ENCODE data around the gene NR6A1.
A peak's percentile ranks its signal among the peaks of the same experiment; 100 is the strongest.
"Not testable (repeated sequence)": the region's sequence is repeated elsewhere in the genome, so short reads cannot be mapped to it uniquely, and the experiment has no call there.

NR6A1 gene

DNA sequence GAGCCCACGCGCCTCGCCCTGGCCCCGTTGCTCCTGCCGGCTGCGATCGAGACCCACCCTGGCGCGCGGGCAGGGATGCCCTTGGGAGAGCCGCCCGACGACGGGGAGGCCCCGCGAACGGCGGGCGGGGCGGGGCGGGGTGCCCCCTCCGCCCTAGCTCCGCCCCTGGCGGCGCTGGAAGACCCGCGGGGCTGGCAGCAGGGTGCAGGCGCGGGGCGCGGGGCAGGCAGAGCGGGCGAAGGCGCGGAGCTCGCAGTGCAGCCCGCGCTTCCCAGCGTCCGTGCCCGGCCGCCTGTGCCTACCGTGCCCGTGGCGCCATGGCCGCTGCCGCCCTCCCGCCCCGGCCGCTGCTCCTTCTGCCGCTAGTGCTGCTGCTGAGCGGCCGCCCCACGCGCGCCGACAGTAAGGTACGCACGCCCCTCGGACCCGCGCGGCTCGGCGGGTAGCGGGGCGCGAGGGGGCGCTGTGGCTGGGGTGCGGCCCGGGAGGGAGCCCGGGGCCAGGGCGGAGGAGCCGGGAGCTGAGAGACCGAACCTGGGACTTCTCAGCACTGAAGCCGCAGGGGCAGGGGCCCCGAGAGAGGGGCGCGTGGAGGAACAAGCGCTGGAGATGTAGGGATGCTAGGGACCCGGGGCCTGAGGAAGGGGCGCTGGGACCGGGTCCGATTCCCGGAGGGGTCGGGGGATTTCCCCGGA is 6.0 kb upstream of the NR6A1 start, which contains the start of gene OLFML2A:
TSS of gene OLFML2A (plus strand) at position 180 of the 695 bp plus-strand sequence. CDS start at position 318, 138 bp downstream.
- DNase-seq (ENCODE audit: low read depth) = no peak

DNA sequence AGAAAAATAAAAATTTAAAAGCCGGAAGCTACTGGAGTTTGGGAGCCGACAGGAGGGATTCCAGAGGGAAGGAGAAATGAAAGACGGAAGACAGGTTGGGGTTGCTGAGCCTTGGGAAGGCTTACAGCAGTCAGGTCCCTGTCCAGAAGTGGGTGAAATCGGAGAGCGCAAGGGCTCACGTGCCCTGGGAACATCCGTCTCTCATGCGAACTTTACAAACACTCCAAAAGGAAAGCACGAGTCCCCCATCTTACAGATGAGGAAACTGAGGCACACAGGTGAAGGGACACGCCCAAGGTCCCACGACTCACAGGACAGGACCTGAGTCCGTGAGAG is 5.5 kb upstream of the NR6A1 start:
- no peak for DNase-seq (ENCODE audit: low read depth)

DNA sequence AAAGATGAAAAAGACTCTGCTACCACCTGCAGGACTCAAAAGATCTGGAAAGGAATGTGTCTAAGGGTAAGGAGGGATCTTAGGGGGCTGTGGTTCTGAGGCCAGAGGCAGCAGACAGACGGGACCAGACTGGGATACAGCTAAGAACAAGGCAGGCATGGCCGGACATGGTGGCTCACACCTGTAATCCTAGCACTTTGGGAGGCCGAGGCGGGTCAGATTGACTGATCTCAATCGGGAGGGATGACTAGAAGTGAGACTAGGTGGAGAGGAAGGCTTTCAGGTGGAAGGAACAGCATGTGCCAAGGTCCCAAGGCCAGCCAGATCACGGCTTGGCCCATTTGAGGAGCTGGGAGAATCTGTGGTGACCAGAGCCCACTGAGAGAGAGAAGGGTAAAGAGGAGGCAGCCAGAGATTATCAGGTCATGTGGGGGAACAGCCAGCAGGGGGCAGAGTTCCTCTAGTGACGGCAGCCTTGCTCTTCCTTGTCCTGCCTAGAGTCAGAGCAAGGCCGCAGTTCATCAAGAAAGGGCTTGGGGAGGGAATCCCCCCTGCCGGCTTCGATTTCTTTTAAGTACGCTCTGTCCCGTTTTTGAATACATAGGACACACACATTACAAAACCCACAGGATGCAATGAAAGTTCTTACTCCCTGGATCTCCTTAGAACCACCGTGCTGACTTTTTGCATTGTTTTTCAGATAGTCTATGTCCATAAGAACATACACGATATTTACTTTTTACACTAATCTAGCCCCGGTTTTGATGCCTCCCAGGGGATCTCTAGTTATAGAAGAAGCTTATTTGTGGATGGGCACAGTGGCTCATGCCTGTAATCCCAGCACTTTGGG is 3.2 kb upstream of the NR6A1 start:
- DNase-seq (ENCODE audit: low read depth) = peak; percentile 64

DNA sequence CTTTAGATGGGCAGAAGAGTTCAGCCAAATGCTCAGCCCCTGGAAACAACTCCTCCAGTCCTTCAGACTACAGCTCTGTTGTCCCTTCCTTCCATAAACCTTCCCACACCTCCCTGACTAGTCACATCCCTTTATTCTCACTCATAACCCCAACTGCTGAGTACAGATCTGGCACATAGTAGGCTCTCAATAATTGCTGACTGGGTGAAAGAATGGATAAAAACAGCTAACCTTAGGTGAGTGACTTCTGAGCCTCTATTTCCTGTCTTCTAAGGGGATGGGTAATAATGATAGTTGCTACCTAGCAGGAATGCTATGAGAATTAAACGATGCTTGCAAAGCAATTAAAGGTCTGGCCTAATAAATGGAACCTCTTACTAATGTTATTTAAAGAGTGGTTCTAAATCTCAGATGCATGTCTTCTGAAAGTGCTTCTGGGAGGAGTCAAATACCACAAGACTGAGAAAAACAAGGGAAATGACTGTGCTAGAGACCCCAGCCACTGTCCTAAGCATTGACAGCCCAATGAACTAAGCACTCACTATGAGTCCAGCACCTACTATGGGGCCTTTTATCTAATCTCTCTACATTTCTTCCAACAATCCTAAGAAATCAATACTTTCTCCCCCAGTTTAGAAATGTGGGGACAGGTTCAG is 2.5 kb upstream of the NR6A1 start:
- DNase-seq (ENCODE audit: low read depth) = no peak

DNA sequence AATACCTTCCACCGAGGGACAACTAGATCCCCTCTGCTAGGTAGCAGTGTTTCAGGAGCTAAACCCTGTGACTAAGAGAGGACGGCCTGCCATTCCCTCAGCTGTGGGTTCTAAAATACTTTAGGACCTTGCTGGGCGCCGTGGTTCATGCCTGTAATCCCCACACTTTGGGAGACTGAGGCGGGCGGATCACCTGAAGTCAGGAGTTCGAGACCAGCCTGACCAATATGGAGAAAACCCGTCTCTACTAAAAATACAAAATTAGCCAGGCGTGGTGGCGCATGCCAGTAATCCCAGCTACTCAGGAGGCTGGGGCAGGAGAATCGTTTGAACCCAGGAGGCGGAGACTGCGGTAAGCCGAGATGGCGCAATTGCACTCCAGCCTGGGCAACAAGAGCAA is 1.8 kb upstream of the NR6A1 start:
- DNase-seq (ENCODE audit: low read depth) = not testable (repeated sequence)

DNA sequence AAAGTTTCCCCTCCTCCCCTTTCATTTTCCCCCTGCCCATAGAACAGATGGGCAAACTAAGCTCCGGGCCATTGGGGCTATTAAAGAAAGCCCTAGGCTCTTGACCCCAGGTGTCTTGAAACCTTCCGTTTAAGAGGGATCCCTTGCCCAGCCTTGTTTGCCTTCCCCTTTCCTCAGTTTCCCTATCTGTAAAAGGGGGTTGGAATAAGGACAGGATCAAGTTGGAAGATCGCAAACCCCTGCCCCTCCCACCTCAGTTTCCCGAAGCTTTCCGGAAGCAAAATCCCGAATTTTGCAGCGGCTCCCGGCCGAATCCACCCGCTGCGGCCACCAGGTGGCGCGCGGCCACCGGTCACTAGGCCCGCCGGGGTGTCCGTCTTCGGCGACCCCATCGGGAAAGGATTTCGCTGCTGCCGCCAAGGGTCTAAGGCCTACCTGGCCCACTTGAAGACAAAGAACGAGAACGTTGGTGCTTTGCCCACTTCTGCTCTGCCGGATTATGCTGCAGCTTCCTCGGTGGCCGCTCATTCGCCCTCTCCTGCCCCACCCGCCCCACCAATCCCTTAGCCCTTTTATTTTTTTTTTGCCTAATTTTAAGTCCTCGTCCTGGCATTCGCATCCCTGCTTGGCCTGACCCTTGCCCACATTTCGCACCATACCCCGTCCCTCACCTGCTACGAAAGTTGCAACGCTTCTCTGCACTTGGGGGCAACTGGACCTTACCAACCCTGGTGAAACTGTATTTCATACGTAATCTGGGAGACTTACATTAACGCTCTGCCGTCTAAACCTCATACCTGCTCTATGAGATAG is 962 bp upstream of the NR6A1 start:
- DNase-seq (ENCODE audit: low read depth) = peak; percentile 70

DNA sequence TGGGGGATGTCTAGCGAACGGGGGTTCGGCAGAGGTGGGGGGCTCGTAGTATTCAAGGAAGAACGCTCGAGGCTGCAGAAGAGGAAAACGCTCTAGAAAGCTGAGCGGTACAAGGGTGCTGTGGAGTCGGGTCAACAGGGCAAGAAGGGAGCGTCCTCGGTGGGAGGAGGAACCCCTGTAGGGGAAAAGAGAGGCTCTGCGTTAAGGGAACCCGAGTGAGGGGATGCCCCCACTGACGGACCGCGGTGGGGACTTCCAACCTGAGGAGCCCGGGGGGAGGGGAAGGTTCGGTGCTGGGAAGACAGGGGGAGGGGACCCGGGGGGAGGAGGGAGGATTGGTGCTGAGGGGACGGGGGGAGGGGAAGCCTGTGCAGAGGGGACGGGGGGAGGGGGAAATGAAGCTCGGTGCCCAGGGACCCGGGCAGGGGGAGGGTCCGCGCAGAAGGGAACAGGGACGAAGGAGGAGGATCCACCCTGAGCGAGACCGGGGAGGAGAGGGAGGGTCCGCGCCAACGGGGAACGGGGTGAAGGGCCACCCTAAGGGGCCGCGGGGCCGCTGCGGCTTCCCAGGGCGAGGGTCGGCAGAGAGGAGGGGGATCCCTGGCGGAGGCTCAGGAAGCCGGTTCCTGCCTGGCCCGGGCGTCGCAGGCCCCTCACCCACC is 621 bp downstream of the NR6A1 start:
- DNase-seq (ENCODE audit: low read depth) = no peak

DNA sequence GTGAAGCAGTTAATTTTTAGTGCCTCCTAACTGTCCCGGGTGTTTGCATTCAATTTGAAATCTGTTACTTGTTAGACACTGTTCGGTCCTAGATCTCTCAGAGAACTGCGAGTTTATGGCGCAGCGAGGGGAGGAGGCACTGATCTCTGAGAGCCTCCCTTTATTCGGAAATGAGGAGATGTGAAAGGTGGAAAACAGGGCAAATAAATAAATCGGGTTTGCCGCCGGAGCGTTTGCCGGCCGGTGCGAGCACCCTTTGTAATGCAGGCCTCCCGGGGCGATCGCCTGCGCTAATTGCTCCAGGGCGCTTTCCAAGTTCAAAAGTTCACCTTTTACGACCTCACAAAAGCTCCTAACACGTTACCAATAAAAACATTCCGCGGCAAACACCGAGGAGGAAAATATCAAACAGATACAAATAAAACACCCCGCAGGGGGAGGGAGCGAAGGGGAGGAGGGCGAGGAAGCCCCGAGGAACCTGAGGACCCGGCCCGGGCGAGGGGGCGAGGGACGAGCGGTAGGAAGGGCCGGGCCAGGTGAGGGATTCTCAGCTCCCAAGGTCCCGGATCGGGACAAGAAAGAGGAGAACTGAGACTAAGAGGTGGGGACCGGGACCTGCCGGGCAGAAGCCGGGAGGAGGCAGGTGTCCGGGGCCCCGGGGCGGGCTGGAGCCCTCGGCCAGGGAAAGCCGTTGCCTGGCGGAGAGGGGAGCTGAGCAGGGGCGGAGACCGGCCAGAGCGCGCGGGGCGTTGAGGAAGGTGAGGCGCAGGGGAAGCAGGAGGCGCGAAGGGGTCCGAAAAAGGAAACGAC is 1.4 kb downstream of the NR6A1 start:
- DNase-seq (ENCODE audit: low read depth) = no peak

DNA sequence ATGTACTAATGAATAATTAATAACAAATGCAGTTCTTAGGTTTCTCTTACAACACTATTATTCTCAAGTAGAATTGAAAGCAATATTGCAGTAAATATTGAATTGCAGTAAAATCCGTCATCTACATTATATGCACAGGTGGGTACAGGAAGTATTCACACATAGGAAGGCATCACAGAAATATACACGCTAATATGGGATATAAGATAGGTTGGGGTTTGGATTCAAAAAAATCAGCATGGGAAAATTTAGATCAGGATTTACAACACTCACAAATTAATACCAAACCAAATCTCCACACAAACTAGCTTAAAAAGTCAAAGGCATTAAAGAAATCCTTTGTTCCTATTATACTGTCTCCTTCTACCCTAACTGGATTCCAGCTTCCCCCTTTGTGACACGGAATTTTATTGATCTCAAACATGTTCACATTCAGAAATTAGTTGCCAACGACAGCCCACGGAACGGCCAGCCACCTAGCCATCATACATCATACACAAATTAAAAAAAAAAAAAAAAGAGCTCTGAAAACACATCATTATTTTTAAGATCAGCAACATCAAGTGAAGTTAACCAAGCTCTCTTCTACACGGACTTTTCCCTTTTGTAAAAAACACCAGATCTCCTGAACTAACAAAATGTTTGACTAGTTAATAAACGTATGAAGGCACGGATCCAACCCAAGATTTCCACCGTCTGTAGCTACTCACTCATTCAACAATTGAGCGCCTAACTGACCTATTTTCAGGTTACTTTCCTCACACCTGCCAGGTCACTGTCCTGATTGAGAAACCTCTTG is 2.2 kb downstream of the NR6A1 start:
- no peak for DNase-seq (ENCODE audit: low read depth)

DNA sequence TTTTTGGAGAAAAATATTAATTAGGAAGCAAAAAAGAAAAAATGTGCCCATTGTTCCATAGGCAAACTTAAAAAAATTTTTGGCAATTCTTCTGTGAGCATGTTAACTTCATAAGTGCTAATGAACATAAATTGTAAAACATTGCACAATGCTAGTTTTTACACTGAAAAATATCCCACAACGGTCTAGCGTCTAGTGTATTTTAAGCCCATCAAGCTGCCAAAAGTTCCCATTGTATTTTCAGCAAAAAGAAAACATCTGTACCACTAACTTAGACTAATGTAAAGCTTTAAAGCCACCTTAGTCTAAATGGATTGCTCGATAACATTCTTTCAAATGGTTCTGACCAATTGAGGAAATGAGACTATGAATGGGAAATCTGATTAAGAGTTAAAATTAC is 2.8 kb downstream of the NR6A1 start:
- no peak for DNase-seq (ENCODE audit: low read depth)

DNA sequence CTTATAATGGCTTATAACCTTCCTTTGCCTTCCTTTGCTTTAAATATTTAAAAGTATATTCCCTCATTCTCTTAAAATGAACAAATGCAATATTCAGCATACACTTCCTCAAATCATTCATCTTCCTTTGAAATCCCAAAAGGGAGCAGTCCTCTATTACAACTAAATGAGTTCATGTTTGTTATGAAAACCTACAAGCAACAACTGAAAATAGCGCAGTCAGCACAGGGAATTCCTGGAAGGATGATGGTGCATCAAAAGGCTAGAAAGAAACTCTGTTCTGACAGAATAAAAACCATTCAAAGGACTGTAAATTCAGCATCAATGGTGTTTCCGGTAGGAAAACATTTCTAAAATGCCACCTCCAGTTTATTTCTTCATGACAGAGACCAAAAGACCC is 3.3 kb downstream of the NR6A1 start:
- DNase-seq (ENCODE audit: low read depth) = no peak

DNA sequence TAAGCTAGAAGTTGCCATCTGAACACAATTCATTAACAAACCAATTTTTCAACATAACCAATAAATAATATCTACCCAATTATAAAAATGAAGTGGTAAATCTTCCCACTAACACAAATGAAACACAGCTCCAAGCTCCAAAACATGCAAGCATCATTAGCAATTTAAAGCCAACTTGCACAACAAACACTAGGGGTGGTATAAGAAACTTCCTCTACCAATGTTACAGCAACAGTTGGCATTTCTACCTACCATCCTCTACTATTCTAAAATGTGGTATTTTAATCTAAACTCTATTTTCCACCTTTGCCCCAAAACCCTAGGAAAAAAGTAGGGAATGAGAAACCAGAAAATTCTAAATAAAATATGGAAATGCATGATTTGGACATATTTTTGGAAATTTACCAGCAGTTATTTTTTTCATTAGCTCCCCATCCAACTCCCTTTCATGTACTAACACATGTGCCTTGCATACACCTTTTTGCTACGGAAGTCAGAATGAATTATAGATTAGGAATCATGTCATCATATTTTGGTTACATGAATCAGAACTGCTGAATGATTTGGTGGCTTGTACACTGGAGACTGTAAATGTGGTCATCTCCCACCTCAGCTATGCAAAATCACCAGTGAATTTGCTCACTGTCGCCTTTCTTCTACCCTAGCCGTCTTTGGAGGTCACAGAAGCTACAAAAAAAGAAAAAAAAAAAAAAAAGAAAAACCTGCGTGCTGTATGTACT is 4.1 kb downstream of the NR6A1 start:
- DNase-seq (ENCODE audit: low read depth) = no peak

DNA sequence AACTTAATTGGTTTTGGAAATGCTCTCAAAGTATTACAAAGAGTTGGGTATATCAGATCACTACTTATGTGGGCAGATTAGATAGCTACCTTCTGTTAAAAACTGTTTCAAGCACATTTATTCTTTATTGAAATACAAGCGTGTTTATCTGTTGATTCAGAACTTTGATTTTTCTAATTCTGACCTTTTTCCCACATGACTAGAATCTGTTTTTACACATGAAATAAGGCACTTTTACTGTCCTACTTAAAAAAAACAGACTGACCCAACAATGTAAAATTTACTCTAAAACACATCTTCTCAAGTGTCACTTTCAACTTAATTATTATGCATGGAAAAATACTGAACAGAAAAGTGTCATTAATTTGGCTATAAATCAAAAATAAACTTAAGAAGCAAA is 4.8 kb downstream of the NR6A1 start:
- DNase-seq (ENCODE audit: low read depth) = no peak

DNA sequence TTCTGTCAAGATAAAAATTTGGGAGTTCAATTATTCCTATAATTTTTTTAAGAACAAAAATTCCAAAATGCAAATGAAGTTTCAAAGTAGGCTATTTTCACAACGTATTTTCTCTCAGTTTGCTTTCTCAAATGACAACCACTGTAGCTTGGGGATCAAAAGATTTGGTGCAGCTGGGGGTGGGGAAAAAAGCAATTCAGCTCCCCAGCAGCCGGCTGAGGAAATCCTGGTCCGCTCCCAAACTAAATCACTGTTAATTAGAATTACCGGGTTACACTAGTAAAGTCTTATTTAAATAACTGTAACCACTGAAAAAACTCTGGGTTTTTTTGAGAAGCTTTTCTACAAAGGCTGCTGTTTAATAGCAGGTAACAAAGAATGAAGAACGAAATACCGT is 5.7 kb downstream of the NR6A1 start:
- DNase-seq (ENCODE audit: low read depth) = no peak

DNA sequence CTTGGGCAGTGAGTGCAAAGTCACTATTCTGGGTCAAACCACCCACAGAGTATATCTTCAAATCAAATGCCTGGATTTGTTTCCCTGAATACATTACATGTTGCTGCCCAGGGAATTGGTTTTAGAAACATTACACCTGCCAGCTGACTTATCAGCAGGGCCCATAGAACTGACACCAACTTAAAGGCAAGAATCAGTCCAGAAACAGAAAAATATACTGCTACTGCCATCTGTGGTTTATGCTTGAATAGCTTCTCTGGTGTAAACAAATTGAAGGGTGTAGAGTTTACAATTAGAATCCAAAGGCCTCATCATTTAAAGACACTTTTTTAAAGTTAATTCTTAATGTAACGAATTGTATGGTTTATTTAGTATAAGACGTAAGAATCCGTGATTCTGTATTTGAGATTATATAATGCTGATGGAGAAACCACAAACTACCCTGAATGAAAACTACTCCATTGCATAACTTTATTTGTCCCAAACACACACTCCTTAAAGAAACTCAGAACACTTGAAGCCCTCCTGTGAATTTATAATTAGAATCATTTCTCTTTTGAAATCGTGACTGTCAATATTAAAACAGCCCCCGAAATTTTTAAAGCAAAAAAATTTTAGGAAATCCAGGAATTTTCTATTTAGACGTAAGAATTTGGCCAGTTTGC is 6.2 kb downstream of the NR6A1 start:
- peak; percentile 35 for DNase-seq (ENCODE audit: low read depth)

DNA sequence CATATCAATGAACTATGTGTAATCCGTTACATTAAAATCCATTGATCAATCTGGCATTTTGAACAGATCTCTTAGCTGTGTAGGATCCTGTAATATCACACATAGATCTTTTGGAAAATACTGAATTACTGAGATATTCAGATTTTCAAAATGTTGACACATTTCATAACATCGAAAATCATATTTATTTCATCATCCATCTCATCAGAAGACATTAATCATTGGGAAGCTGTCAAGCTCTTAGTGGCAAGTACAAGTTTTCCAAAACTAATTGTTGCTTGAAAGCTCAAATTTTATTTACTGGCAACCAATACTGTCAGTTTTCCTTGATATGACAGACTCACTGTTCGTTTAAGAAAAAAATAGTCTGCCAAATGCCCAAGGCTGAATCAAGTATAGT is 8.5 kb downstream of the NR6A1 start:
- DNase-seq (ENCODE audit: low read depth) = no peak

DNA sequence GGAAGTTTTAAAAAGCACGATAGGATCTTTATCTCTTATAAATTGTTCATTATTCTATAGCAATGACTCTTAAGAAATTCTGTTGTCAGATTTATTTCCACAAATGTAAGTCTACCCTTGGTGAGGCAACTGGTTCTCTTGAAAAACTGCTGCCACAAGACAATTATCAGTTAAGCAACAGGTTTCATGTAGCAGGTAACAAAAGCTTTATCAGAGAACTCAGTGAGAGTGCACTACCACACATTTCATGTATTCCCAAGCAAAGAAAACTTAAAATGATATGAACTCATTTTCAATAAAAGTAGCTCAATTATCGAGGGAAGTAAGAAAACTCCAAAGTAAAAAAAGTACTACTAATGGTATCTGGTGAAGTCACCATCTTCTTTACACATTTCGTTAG is 9.4 kb downstream of the NR6A1 start:
- DNase-seq (ENCODE audit: low read depth) = no peak

DNA sequence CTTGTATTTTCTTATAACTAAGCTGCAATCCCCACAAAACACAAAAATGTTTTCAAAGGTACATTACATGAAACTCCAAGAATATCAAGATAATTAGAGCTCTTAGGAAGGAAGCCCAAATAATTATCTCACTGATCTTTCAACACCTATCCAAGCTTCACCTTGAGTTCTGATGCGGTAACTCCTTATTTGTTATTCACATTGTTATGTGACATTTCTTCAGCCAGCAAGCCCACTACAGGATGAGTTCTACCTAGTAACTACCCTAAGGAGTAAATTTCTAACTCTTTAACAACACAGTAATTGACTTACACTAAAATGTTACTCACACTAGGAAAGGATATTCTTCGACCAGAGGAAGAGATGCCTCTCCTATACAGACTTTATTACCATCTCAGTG is 9.9 kb downstream of the NR6A1 start:
- DNase-seq (ENCODE audit: low read depth) = no peak

DNA sequence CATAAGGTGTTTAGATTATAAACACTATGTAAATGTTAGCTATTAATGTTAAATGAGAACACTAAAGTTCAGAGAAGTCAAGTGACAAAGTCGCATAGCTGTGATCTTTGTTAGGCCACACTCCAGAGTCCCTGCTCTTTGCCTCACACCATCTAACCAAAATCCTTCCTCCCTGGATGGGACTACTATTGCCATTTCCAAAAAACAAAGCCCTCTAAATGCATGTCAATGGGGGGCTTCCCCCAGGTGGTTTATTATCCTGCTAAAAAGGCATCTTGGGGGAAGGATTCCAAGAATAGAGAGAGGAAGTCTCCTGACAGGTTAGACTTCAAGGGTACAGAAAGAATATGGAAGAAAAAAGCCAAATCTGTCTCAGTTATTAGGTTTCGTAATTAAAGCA is 10.4 kb downstream of the NR6A1 start:
- DNase-seq (ENCODE audit: low read depth) = no peak
